Upper lobe of right lung (tissue), 1 donor: ENCODE data around the gene TAS2R38. TPM values are rescaled to one million over a fixed set of nuclear protein-coding genes. Genes with fewer than 3 reads are reported as not detected.

Experiments used
- ATAC-seq: fragments of 200-7000 bp; cut with Tn5 transposase; one replicate; pipeline ENCODE4 v1.9.1; 2020; ENCODE audit warnings: mild to moderate bottlenecking, moderate library complexity
- DNase-seq: peaks from one replicate; pipeline ENCODE4 v3.0.0-alpha.2; 2020
- H3K27ac ChIP-seq: fragments of 200-600 bp; one replicate; pipeline ENCODE4 v1.8.0; 2022
- H3K27me3 ChIP-seq: fragments of 200-600 bp; one replicate; pipeline ENCODE4 v1.8.0; 2022; ENCODE audit warnings: mild to moderate bottlenecking
- H3K36me3 ChIP-seq: fragments of 200-600 bp; one replicate; pipeline ENCODE4 v1.8.0; 2022
- H3K4me1 ChIP-seq: fragments of 200-600 bp; one replicate; pipeline ENCODE4 v1.8.0; 2022
- H3K4me3 ChIP-seq: fragments of 200-600 bp; one replicate; pipeline ENCODE4 v1.8.0; 2022; ENCODE audit warnings: mild to moderate bottlenecking
- H3K9me3 ChIP-seq: fragments of 200-600 bp; one replicate; pipeline ENCODE4 v1.8.0; 2022
- intact Hi-C: fragments of 100-400 bp; cut with DNase I; formaldehyde crosslinking; loops from one replicate; pipeline ENCODE4 v1.11.0; 2022
- total RNA-seq: library from RNA; stranded (reverse); fragmentation: NEBNext Ultra II Directional; extraction: Animal tissue kit (Norgen Biotek cat#: 25700); gene quantifications from one replicate; pipeline ENCODE4 v1.2.1, GENCODE V29; 2021
- TF ChIP-seq, protein P1 (sequence below): fragments of 200-600 bp; IDR thresholded peaks from one replicate; pipeline ENCODE4 v1.8.0; 2022; ENCODE audit warnings: antibody characterized with exemption
- donor health status: DM: no; HTN: yes; CAD: no; lungs with severe emphysema.

TAS2R38 gene
- total RNA-seq, 1 donor from 2014 or later = not detected

DNA sequence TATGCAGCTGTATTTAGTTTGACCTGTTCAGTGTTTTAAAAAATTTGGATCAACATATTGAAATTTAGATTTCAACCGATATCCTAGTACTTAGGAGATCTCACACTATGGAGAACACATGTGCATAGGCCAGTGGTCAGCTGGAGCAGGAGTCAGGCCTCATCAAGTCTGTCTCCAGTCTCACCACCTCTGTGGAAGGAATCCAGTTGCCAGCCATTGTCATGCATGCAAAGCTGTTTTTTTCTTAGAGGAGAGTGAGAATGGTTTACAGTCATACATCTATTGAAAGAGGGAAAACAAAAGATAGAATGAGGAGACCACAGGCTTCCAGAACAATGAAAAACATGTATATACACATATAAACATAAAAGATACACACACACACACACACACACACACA lies 19.2 kb downstream of the TAS2R38 start:
- intact Hi-C loops = no loop called here
- ATAC-seq (no peak), DNase-seq (no peak)
- no peak overlapping the region for H3K4me3 ChIP-seq
- no peaks in the 10 kb centered on the region for H3K4me1 ChIP-seq
- no peak overlapping the region for H3K27ac ChIP-seq
- TF ChIP-seq, protein P1, sequence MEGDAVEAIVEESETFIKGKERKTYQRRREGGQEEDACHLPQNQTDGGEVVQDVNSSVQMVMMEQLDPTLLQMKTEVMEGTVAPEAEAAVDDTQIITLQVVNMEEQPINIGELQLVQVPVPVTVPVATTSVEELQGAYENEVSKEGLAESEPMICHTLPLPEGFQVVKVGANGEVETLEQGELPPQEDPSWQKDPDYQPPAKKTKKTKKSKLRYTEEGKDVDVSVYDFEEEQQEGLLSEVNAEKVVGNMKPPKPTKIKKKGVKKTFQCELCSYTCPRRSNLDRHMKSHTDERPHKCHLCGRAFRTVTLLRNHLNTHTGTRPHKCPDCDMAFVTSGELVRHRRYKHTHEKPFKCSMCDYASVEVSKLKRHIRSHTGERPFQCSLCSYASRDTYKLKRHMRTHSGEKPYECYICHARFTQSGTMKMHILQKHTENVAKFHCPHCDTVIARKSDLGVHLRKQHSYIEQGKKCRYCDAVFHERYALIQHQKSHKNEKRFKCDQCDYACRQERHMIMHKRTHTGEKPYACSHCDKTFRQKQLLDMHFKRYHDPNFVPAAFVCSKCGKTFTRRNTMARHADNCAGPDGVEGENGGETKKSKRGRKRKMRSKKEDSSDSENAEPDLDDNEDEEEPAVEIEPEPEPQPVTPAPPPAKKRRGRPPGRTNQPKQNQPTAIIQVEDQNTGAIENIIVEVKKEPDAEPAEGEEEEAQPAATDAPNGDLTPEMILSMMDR = no peak
- no peaks in the 10 kb centered on the region for H3K27me3 ChIP-seq
- no peaks in the 10 kb centered on the region for H3K9me3 ChIP-seq
- no peaks in the 10 kb centered on the region for H3K36me3 ChIP-seq

DNA sequence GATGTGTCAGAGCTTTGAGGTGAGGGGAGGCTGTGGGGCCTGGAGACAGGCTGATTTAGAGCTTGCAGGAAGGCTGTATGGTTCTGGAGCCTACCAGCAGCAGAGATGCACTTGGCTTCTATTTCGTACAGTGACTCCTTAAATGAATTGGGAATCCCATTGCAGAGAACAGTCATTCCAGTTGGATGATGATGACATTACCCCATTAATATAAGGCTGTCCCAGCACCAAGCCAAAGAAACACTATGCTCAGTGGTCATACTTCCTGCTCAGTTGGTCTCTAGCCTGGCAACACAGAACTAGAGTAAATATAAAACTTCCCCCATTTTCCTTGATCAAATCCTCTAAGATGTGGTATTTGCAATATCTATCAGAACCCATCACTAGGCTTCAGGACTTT lies 21.1 kb downstream of the TAS2R38 start:
- no peak overlapping the region for H3K27ac ChIP-seq
- TF ChIP-seq, protein P1 = no peak
- H3K4me1 ChIP-seq = no peaks in the 10 kb centered on the region
- no peak for ATAC-seq
- no peaks in the 10 kb centered on the region for H3K36me3 ChIP-seq
- DNase-seq = no peak
- intact Hi-C loops = no loop called here
- no peaks in the 10 kb centered on the region for H3K27me3 ChIP-seq
- H3K9me3 ChIP-seq = no peaks in the 10 kb centered on the region
- no peak overlapping the region for H3K4me3 ChIP-seq

DNA sequence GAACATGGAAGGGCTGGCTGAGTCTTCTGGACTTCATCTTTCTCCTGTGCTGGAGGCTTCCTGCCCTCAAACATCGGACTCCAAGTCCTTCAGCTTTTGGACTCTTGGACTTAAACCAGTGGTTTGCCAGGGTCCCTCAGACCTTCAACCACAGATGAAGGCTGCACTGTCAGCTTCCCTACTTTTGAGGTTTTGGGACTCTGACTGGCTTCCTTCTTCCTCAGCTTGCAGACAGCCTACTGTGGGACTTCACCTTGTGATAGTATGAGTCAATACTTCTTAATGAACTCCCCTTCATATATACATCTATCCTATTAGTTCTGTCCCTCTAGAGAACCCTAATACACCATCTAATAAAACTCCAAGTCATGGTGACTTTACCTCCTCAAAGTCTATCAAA lies 22.8 kb downstream of the TAS2R38 start:
- no peaks in the 10 kb centered on the region for H3K36me3 ChIP-seq
- H3K4me1 ChIP-seq = no peaks in the 10 kb centered on the region
- no peak overlapping the region for H3K4me3 ChIP-seq
- intact Hi-C loops = no loop called here
- TF ChIP-seq, protein P1 = no peak
- ATAC-seq = no peak
- H3K9me3 ChIP-seq = no peaks in the 10 kb centered on the region
- DNase-seq = no peak
- no peak overlapping the region for H3K27ac ChIP-seq
- H3K27me3 ChIP-seq = no peaks in the 10 kb centered on the region

DNA sequence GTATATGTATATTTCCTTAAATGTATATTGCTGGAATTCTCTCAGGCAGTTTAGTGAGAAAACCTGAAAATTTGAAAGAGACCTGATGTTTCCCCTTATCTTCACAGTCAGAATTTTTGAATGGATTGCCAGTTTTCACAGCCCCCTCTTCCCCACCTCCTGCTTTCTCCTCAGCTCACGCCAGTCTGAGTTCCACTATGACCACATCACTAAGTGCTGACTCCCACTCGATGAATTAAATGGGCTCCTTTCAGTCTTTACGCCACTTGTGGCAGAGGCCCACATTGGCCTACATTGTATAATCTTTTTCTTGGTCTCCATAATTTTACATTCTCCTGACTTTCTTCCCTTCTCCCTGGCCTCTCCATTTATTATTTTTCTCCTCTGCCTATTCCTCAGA lies 23.7 kb downstream of the TAS2R38 start:
- Histone ChIP-seq H3K4me1 (no peaks in the 10 kb centered on the region), H3K4me3 (no peak overlapping the region), H3K27me3 (no peaks in the 10 kb centered on the region), H3K36me3 (no peaks in the 10 kb centered on the region), H3K27ac (no peak overlapping the region), H3K9me3 (no peaks in the 10 kb centered on the region)
- no peak for DNase-seq
- intact Hi-C loops = no loop called here
- TF ChIP-seq, protein P1 = no peak
- no peak for ATAC-seq

DNA sequence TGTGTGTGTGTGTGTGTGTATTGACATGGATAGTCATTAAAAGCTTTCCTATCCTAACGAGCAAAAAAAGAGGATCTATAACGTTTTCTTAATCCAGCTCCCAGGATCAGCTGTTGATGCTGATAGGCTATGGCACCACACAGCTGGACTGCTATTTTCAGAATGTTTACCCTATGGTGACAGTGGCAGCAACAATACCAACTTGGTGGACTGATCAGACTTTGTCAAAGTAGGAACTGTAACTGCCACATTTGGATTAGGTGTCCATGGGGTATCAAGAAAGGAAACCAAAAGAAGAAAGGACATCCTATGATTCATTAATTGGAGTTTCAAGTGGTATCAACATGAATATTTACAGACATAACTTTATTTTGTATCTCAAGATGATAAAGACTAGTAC lies 24.1 kb downstream of the TAS2R38 start:
- H3K4me3 ChIP-seq = no peak overlapping the region
- H3K9me3 ChIP-seq = no peaks in the 10 kb centered on the region
- H3K36me3 ChIP-seq = no peaks in the 10 kb centered on the region
- no peak for ATAC-seq
- H3K27ac ChIP-seq = no peak overlapping the region
- DNase-seq = no peak
- H3K27me3 ChIP-seq = no peaks in the 10 kb centered on the region
- TF ChIP-seq, protein P1 = no peak
- intact Hi-C loops = no loop called here
- H3K4me1 ChIP-seq = no peaks in the 10 kb centered on the region

DNA sequence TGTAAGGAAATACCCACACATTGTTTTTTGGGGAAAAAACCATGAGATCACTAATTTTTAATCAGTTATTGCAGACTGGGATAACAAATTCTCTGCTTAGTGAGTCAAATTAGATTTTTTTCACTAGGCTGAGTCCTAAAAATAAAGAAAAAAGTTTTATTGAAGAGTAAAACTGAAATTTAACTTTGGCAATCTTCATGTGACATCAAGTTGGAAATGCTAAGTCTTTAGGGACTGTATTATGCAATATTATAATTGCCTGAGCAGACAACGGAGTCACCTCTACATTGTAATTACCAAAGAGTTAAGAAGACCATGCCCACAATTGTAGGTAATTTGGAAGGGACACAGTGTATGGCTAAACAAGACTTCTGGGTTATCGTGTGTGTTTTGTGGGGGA lies 24.6 kb downstream of the TAS2R38 start:
- no peak for ATAC-seq
- Histone ChIP-seq H3K27ac (no peak overlapping the region), H3K9me3 (no peaks in the 10 kb centered on the region), H3K36me3 (no peaks in the 10 kb centered on the region), H3K4me3 (no peak overlapping the region), H3K4me1 (no peaks in the 10 kb centered on the region), H3K27me3 (no peaks in the 10 kb centered on the region)
- intact Hi-C loops = no loop called here
- TF ChIP-seq, protein P1 = no peak
- DNase-seq = no peak
